GM12892 (cell line): ENCODE measurements around the gene FAM90A1.
"Not testable (repeated sequence)": the region's sequence is repeated elsewhere in the genome, so short reads cannot be mapped to it uniquely, and the experiment has no call there.

Experiments used
- POLR2A ChIP-seq: IDR thresholded peaks from 2 replicates; pipeline ENCODE4 v1.6.1; 2011; ENCODE audit warnings: low read depth, low read length, control low read depth
- POLR2AphosphoS5 ChIP-seq: IDR thresholded peaks from 2 replicates; pipeline ENCODE4 v1.6.1; 2011; ENCODE audit warnings: low read depth, low read length, control low read depth

GRCh38 chr12:8242622-8242879 is 15.1 kb upstream of the FAM90A1 start:
- not testable (repeated sequence) for TF ChIP-seq POLR2AphosphoS5, POLR2A
